ENCODE measurements around the gene ZFP37.

ZFP37 gene

DNA sequence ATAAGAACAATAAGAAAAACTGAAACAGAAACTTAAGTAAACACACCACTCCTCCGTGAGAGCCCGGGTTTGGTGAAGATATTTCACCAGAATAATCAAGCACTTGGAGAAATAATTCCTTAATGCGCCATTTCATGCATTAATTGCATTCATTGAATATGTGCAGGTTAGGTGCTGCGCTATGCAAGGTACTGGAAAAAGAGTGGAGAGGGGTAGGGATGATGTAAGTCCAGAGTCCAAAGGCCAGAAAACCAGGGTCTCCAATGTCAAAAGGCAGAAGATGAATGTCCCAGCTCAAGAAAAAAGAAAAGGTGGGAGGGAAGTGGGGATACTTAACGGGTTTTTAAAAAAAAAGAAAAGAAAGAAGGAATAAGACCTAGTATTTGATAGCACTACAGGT, 669 bp upstream of the ZFP37 start:
- H3K4me1 ChIP-seq (ENCODE audit: control insufficient read depth, insufficient read depth, low read length, poor library complexity, severe bottlenecking): no peaks in the 10 kb centered on the region
- peak overlapping the region; percentile 80 for H3K4me3 ChIP-seq (ENCODE audit: extremely low read depth, insufficient read depth, low read length, poor library complexity, severe bottlenecking)
- H3K9me3 ChIP-seq (ENCODE audit: control insufficient read depth, low read length): peaks cover 58% of the 10 kb centered on the region
- WGBS, 2 experiments (ENCODE audit: insufficient coverage in 2 of 2): 93 to 100% methylated on average over 1 to 3 of the region's 5 CpGs
- H3K27ac ChIP-seq (ENCODE audit: low read depth, low read length, severe bottlenecking): no peak overlapping the region
- no peaks in the 10 kb centered on the region for H3K36me3 ChIP-seq (ENCODE audit: control insufficient read depth, insufficient read depth, low read length)

DNA sequence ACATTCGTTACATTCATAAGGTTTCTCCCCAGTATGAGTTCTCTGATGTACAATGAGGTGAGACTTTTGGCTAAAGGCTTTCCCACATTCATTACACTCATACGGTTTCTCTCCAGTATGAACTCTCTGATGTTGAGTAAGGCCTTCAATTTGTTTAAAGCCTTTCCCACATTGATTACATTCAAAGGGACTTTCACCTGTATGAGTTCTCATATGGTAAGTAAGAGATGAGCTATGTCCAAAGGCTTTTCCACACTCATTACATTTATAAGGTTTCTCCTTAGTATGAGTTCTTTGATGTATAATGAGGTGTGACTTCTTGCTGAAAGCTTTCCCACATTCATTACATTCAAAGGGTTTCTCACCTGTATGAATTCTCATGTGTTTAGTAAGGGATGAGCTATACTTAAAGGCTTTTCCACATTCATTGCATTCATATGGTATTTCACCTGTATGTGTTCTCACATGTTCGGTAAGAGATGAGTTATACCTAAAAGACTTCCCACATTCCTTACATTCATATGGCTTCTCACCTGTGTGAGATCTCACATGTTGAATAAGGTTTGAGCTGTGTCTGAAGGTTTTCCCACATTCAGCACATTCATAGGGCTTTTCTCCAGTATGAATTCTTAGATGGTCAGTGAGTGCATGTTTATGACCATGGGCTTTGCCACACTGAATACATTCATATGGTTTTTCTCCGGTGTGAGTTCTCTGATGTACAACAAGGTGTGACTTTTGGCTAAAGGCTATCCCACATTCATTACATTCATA, 13.5 kb downstream of the ZFP37 start:
- Histone ChIP-seq H3K36me3 (ENCODE audit: control insufficient read depth, insufficient read depth, low read length) (peaks cover 42% of the 10 kb centered on the region), H3K9me3 (ENCODE audit: control insufficient read depth, low read length) (peaks cover 68% of the 10 kb centered on the region)
- WGBS, 2 experiments (ENCODE audit: insufficient coverage in 2 of 2): 100% methylated on average over 1 of the region's 4 CpGs; no CpG with 5 or more reads in 1 of the 2 experiments

DNA sequence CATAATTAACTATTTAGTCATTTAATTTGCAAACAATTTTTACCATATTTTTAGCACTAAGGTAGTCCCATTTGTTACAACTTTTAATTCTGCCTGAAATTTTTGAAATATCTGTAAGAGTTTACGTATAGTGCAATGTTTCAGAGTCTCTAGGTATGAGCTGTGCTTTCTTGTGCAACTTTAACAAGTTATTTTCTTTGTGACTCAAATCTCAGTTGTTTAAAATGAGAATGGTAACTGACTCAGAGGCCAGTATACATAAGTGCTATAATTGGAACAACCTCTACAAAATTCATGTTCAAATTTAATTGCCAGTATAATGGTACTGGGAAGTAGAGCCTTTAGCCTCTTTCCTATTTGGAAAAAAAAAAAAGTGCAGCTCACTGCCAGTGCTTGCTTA, 30.3 kb downstream of the ZFP37 start:
- H3K36me3 ChIP-seq (ENCODE audit: control insufficient read depth, insufficient read depth, low read length): no peaks in the 10 kb centered on the region
- no peak overlapping the region for H3K27ac ChIP-seq (ENCODE audit: low read depth, low read length, severe bottlenecking)
- no peaks in the 10 kb centered on the region for H3K4me1 ChIP-seq (ENCODE audit: control insufficient read depth, insufficient read depth, low read length, poor library complexity, severe bottlenecking)
- WGBS, 2 experiments (ENCODE audit: insufficient coverage in 2 of 2): no CpG with 5 or more reads among the region's 1 CpG
- H3K9me3 ChIP-seq (ENCODE audit: control insufficient read depth, low read length): peaks cover 15% of the 10 kb centered on the region
- H3K4me3 ChIP-seq (ENCODE audit: extremely low read depth, insufficient read depth, low read length, poor library complexity, severe bottlenecking): no peak overlapping the region

More for the DNA sequence above, 13.5 kb downstream of the ZFP37 start:
- H3K4me1 ChIP-seq (ENCODE audit: control insufficient read depth, insufficient read depth, low read length, poor library complexity, severe bottlenecking): no peaks in the 10 kb centered on the region
- no peak overlapping the region for H3K27ac ChIP-seq (ENCODE audit: low read depth, low read length, severe bottlenecking)
- H3K4me3 ChIP-seq (ENCODE audit: extremely low read depth, insufficient read depth, low read length, poor library complexity, severe bottlenecking): no peak overlapping the region

DNA sequence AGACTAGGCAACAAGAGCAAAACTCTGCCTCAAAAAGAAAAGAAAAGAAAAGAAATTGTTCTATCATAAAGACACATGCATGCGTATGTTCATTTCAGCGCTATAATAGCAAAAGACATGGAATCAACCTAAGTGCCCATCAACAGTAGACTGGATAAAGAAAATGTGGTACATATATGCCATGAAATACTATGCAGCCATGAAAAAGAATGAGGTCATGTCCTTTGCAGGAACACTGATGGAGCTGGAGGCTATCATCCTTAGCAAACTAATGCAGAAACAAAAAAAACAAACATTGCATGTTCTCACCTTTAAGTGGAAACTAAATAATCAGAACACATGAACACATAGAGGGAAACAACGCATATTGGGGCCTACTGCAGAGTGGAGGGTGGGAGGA, 38.3 kb downstream of the ZFP37 start:
- Histone ChIP-seq H3K9me3 (ENCODE audit: control insufficient read depth, low read length) (peaks cover 17% of the 10 kb centered on the region), H3K4me1 (ENCODE audit: control insufficient read depth, insufficient read depth, low read length, poor library complexity, severe bottlenecking) (no peaks in the 10 kb centered on the region), H3K27ac (ENCODE audit: low read depth, low read length, severe bottlenecking) (no peak overlapping the region), H3K36me3 (ENCODE audit: control insufficient read depth, insufficient read depth, low read length) (no peaks in the 10 kb centered on the region), H3K4me3 (ENCODE audit: extremely low read depth, insufficient read depth, low read length, poor library complexity, severe bottlenecking) (no peak overlapping the region)
- 82% methylated on average over 2 of the region's 3 CpGs; no CpG with 5 or more reads in 1 of the 2 experiments for WGBS, 2 experiments (ENCODE audit: insufficient coverage in 2 of 2)

DNA sequence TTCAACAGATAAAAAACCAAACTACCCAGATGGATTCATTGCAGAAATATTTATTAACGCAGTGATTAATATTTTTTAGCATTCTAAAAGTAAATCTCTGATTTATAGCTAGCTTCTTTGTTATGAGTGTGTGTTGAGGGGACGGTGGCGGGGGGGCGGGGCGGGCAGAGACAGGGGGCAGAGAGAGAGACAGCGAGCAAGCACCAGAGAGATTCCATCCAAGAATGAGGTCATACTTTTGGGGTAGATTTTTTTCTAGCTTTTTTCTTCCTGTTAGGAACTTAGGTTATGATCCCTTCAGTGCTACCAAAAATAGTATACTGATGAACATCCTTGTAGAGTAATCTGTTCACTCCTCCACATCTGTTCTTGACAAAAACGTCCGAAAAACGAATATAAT, 44.0 kb downstream of the ZFP37 start:
- H3K4me3 ChIP-seq (ENCODE audit: extremely low read depth, insufficient read depth, low read length, poor library complexity, severe bottlenecking): no peak overlapping the region
- H3K36me3 ChIP-seq (ENCODE audit: control insufficient read depth, insufficient read depth, low read length): no peaks in the 10 kb centered on the region
- WGBS, 2 experiments (ENCODE audit: insufficient coverage in 2 of 2): 80% methylated on average over 2 of the region's 9 CpGs; no CpG with 5 or more reads in 1 of the 2 experiments
- H3K27ac ChIP-seq (ENCODE audit: low read depth, low read length, severe bottlenecking): no peak overlapping the region
- H3K4me1 ChIP-seq (ENCODE audit: control insufficient read depth, insufficient read depth, low read length, poor library complexity, severe bottlenecking): no peaks in the 10 kb centered on the region
- H3K9me3 ChIP-seq (ENCODE audit: control insufficient read depth, low read length): peaks cover 12% of the 10 kb centered on the region

DNA sequence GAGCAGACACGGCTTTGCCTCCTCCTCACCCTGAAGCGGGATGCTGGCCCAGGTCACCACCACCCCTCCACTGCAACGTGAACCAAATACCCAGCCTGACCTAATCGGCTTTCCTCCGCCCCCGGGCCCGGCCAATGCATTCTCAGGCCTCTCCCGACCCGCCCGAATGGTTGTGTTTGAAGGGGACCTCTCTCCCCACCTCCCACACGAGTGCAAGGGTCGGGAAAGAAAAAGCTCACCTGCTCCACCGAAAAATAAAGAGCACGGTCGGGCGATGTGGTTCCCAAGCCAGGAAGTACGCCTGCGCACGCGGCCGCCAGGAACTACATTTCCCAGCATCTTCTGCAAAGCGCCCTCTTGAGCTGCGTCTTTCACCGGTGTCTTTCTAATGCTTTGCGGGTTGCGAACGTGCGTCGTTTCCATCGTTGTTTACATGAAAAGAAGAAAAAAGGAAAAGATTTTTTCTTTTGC, 44.6 kb downstream of the ZFP37 start, which contains the start of gene ZNF883:
ZNF883 (minus strand) TSS at position 282 of the 471 bp plus-strand sequence.
- no peaks in the 10 kb centered on the region for H3K36me3 ChIP-seq (ENCODE audit: control insufficient read depth, insufficient read depth, low read length)
- no peaks in the 10 kb centered on the region for H3K4me1 ChIP-seq (ENCODE audit: control insufficient read depth, insufficient read depth, low read length, poor library complexity, severe bottlenecking)
- peaks cover 10% of the 10 kb centered on the region for H3K9me3 ChIP-seq (ENCODE audit: control insufficient read depth, low read length)
- WGBS, 2 experiments (ENCODE audit: insufficient coverage in 2 of 2): 14 to 20% methylated on average over 9 to 11 of the region's 30 CpGs
- no peak within 1 kb of the TSS for H3K27ac ChIP-seq (ENCODE audit: low read depth, low read length, severe bottlenecking)
- H3K4me3 ChIP-seq (ENCODE audit: extremely low read depth, insufficient read depth, low read length, poor library complexity, severe bottlenecking): peak within 1 kb of the TSS; percentile 35

DNA sequence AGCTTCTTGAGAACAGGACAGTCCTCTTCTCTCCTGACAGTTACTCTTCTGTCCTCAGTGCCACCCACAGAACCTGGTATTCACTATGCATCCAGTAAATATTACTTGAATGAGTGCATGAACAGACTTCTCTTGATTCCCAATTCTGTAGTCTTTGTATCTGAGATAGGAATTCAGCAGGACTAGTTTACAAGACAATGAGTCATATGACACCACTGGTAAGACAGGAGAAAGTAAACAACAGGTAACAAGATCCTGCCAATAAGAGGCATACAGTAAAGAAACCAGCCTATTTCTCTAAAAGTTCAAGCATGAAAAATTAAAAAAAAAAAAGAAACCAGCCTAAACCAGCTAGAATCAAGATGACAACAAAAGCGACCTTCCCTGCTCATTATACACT, 50.7 kb downstream of the ZFP37 start:
- Histone ChIP-seq H3K36me3 (ENCODE audit: control insufficient read depth, insufficient read depth, low read length) (no peaks in the 10 kb centered on the region), H3K9me3 (ENCODE audit: control insufficient read depth, low read length) (peaks cover 6% of the 10 kb centered on the region), H3K4me3 (ENCODE audit: extremely low read depth, insufficient read depth, low read length, poor library complexity, severe bottlenecking) (no peak overlapping the region), H3K4me1 (ENCODE audit: control insufficient read depth, insufficient read depth, low read length, poor library complexity, severe bottlenecking) (no peaks in the 10 kb centered on the region), H3K27ac (ENCODE audit: low read depth, low read length, severe bottlenecking) (no peak overlapping the region)
- WGBS, 2 experiments (ENCODE audit: insufficient coverage in 2 of 2): no CpG with 5 or more reads among the region's 1 CpG

DNA sequence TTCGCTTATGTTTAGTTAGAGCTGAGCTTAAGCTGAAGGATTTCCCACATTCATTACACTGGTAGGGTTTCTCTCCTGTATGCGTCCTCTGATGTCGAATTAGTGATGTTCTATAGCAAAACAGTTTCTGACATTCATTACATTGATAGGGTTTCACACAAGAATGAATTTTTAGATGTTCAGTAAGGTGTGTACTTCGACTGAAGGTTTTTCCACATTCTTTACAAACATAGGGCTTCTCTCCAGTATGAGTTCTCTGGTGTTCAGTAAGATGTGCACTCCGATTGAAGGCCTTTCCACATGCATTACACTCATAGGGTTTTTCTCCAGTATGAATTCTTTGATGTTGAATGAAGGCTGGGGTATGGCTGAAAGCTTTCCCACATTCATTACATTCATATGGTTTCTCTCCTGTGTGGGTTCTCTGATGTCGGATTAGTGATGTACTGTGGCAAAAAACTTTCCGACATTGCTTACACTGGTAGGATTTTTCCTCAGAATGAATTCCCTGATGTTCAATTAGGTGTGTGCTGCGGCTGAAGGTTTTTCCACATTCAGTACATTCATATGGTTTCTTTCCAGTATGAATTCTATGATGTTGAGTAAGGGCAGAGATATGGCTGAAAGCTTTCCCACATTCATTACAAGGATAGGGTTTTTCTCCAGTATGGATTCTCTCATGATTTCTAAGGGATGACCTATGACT, 59.1 kb downstream of the ZFP37 start:
- no peaks in the 10 kb centered on the region for H3K36me3 ChIP-seq (ENCODE audit: control insufficient read depth, insufficient read depth, low read length)
- H3K4me3 ChIP-seq (ENCODE audit: extremely low read depth, insufficient read depth, low read length, poor library complexity, severe bottlenecking): no peak overlapping the region
- H3K9me3 ChIP-seq (ENCODE audit: control insufficient read depth, low read length): peaks cover 43% of the 10 kb centered on the region
- H3K27ac ChIP-seq (ENCODE audit: low read depth, low read length, severe bottlenecking): no peak overlapping the region
- no CpG with 5 or more reads among the region's 8 CpGs for WGBS, 2 experiments (ENCODE audit: insufficient coverage in 2 of 2)
- no peaks in the 10 kb centered on the region for H3K4me1 ChIP-seq (ENCODE audit: control insufficient read depth, insufficient read depth, low read length, poor library complexity, severe bottlenecking)
